Measurements from ENCODE around the gene RAMP1.

DNA sequence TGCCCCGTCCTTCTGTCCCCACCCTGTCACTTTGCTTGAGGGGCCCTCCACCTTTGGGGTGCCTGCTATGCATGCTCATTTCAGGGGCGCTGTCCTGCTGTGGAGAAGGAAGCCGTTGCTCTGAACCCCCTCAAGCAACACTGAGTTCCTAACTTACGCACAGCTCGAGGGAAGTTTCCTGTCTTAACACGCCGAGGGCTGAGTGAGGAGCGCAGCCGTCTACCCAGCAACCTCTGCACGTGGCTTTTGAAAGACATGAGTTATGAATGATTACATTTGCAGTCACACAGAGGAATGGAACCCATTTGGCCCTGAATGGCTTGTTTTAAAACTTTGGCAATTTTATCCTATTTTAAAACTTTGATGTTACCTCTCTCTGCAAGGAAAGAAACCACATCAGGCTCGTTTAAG, 14.0 kb downstream of the RAMP1 start:
- TF ChIP-seq, protein P1, sequence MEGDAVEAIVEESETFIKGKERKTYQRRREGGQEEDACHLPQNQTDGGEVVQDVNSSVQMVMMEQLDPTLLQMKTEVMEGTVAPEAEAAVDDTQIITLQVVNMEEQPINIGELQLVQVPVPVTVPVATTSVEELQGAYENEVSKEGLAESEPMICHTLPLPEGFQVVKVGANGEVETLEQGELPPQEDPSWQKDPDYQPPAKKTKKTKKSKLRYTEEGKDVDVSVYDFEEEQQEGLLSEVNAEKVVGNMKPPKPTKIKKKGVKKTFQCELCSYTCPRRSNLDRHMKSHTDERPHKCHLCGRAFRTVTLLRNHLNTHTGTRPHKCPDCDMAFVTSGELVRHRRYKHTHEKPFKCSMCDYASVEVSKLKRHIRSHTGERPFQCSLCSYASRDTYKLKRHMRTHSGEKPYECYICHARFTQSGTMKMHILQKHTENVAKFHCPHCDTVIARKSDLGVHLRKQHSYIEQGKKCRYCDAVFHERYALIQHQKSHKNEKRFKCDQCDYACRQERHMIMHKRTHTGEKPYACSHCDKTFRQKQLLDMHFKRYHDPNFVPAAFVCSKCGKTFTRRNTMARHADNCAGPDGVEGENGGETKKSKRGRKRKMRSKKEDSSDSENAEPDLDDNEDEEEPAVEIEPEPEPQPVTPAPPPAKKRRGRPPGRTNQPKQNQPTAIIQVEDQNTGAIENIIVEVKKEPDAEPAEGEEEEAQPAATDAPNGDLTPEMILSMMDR (IDR thresholded peaks at IDR 0.05; ENCODE audit: insufficient read depth, low read length) = no peak
- TF ChIP-seq SPI1 (IDR thresholded peaks at IDR 0.05; ENCODE audit: borderline replicate concordance, low read depth) = no peak
- no peak for TF ChIP-seq POLR2AphosphoS5 (IDR thresholded peaks at IDR 0.05; ENCODE audit: low read depth)
- TF ChIP-seq GABPA (IDR thresholded peaks at IDR 0.05; ENCODE audit: low read depth) = no peak
- TF ChIP-seq, protein P2, sequence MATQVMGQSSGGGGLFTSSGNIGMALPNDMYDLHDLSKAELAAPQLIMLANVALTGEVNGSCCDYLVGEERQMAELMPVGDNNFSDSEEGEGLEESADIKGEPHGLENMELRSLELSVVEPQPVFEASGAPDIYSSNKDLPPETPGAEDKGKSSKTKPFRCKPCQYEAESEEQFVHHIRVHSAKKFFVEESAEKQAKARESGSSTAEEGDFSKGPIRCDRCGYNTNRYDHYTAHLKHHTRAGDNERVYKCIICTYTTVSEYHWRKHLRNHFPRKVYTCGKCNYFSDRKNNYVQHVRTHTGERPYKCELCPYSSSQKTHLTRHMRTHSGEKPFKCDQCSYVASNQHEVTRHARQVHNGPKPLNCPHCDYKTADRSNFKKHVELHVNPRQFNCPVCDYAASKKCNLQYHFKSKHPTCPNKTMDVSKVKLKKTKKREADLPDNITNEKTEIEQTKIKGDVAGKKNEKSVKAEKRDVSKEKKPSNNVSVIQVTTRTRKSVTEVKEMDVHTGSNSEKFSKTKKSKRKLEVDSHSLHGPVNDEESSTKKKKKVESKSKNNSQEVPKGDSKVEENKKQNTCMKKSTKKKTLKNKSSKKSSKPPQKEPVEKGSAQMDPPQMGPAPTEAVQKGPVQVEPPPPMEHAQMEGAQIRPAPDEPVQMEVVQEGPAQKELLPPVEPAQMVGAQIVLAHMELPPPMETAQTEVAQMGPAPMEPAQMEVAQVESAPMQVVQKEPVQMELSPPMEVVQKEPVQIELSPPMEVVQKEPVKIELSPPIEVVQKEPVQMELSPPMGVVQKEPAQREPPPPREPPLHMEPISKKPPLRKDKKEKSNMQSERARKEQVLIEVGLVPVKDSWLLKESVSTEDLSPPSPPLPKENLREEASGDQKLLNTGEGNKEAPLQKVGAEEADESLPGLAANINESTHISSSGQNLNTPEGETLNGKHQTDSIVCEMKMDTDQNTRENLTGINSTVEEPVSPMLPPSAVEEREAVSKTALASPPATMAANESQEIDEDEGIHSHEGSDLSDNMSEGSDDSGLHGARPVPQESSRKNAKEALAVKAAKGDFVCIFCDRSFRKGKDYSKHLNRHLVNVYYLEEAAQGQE (IDR thresholded peaks at IDR 0.05; ENCODE audit: insufficient replicate concordance, low read depth) = no peak

All from HL-60 (cell line).